Suprapubic skin (tissue), 4 donors: Measurements from ENCODE around the gene MALRD1.

Experiments
- CTCF ChIP-seq, 2 donors: fragments of 200-600 bp in 1 of 2; fragments of 450-650 bp in 1 of 2; sonication (generic) in 1 of 2; IDR thresholded peaks; one replicate each; pipeline ENCODE4 v1.5.1; 2016 to 2019; ENCODE audit warnings: antibody characterized with exemption in 2 of 2, mild to moderate bottlenecking in 1 of 2, moderate library complexity in 1 of 2
- POLR2A ChIP-seq, 2 donors: fragments of 450-650 bp; IDR thresholded peaks; one replicate each; pipeline ENCODE4 v1.6.1; 2017; ENCODE audit warnings: antibody characterized with exemption in 2 of 2, mild to moderate bottlenecking in 2 of 2, moderate library complexity in 2 of 2
- POLR2AphosphoS5 ChIP-seq, 3 donors: sonication (generic); formaldehyde crosslinking; IDR thresholded peaks; one replicate each; pipeline ENCODE4 v1.6.1; 2017; ENCODE audit warnings: antibody characterized with exemption in 3 of 3

DNA sequence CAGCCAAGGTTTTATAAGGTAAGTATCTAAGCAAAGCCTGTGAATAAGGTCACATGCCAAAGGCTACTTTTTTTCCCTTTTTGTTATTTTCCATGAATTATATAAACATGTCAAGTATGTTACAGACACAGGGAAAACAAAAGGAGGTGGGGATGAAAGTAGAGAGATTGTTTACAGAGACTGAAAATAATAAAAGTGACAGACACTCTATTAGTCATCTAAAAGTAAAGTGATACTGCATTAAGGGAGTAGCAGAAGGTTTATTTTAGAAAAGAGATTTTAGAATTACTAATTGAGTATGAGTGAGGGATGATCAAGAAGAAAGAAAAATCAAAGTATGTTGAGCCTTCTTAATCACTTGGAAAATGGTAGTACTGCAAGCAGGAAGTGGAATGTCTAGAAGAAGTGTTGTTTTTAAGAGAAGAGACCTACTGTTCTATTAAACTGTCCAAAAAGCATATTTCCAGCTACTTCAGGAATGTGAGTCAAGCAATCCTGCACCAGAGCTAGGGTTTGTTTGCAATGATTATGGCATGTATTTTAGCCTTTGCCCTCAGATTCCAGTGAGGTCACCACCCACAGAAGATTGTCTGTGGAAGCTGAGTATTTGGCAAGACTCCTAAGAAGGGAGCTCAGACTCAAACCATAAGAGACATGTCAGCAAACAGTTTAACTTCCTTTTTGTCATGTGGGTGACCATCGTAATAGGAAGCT lies 589.7 kb downstream of the MALRD1 start:
- no peak for TF ChIP-seq CTCF (IDR thresholded peaks at IDR 0.05)
- no peak for TF ChIP-seq POLR2A (IDR thresholded peaks at IDR 0.05)
- TF ChIP-seq POLR2AphosphoS5 (IDR thresholded peaks at IDR 0.05) = no peak
